ENCODE measurements around the gene ADAM22.

The ADAM22 gene

DNA sequence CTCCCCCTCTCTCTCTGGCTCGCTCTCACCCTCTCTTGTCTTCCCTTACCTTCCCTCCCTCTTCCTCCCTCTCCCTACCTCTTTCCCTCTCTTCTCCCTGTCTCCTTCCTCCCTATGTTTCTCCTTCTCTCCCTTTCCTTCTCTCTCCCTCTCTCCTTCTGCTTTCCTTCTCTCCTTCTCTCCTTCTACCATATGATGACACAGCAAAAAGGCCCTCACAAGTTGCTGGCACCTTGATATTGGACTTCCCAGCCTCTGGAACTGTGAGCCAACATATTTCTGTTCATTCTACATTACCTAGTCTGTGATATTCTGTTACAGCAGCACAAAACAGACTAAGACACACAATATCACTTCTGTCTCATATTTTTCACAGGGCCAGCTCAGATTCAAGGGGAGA lies 135.0 kb downstream of the ADAM22 start:
- TF ChIP-seq, protein P1, sequence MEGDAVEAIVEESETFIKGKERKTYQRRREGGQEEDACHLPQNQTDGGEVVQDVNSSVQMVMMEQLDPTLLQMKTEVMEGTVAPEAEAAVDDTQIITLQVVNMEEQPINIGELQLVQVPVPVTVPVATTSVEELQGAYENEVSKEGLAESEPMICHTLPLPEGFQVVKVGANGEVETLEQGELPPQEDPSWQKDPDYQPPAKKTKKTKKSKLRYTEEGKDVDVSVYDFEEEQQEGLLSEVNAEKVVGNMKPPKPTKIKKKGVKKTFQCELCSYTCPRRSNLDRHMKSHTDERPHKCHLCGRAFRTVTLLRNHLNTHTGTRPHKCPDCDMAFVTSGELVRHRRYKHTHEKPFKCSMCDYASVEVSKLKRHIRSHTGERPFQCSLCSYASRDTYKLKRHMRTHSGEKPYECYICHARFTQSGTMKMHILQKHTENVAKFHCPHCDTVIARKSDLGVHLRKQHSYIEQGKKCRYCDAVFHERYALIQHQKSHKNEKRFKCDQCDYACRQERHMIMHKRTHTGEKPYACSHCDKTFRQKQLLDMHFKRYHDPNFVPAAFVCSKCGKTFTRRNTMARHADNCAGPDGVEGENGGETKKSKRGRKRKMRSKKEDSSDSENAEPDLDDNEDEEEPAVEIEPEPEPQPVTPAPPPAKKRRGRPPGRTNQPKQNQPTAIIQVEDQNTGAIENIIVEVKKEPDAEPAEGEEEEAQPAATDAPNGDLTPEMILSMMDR (IDR thresholded peaks at IDR 0.05; ENCODE audit: low read length, missing control alignments): no peak
- DNase-seq (ENCODE audit: low read depth): no peak
- H3K4me3 ChIP-seq (replicated peaks; ENCODE audit: low read depth, low read length): no peak overlapping the region

DNA sequence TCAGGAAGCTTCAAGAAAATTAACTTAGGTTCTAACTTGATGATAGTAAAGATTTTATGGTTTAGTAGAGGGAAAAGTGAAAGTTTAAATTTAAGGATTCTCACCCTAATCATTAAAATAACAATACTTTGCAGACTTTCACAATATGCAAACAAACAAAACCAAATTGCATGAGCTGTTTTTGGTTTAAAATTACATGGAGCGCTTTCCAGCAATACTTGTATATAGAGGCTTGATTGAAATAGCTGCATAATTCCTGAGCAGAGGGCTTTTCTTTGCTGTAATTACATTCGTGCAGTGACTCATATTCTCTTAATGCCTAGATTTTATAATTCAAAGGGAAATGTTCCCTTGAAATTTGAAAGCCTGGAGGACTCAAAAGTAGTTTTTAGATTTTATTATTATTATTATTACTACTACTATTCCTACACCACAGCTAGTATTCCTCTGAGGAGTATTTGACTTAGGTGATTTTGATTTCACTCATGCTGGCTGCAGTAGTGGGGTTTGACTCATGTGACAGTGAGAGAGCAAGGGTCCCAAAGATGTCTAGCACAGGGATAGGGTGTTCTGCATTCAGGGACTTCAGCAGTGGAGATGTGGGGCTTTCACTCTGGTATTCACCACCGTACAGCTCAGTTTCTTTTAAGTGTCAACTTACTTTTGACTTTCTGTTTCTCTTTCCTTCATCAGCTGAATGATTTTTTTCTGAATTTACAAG lies 138.1 kb downstream of the ADAM22 start:
- H3K4me3 ChIP-seq (replicated peaks; ENCODE audit: low read depth, low read length): no peak overlapping the region
- TF ChIP-seq, protein P1 (IDR thresholded peaks at IDR 0.05; ENCODE audit: low read length, missing control alignments): no peak
- DNase-seq (ENCODE audit: low read depth): no peak

DNA sequence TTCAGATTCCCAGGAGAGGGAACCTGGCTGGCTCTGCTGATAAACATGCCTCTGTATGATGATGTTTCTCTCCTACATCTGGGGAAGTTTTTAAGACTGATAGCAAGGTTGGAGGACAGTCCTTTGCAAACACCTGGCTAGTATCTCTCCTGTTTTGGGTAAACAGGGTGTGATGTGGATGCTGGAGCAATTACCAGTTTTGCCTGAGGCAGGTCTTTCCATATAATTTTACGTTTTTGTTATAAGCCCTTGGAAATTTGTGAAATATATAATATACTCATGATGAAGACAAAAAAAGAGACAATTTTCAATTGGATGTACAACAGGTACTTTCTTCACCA lies 138.6 kb downstream of the ADAM22 start:
- H3K4me3 ChIP-seq (replicated peaks; ENCODE audit: low read depth, low read length): no peak overlapping the region
- TF ChIP-seq, protein P1 (IDR thresholded peaks at IDR 0.05; ENCODE audit: low read length, missing control alignments): no peak
- DNase-seq (ENCODE audit: low read depth): no peak

DNA sequence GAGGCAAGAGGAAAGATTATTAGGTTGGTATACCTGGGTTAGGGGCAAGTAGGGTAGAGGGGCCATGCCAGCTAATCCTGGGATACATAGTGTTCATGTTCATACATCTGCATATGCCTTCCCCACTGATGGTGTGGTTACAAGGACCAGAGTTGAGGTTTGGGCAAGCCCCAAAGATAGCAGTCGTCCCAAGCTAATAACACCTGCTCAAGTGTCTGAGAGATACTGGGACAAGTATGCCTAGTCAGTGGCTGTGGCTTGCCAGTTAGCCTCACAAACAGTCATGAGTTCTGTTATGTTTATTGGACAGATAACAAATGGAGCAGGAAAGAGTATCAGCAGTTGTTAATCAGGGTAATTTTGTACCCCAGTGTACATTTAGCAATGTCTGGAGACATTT lies 139.6 kb downstream of the ADAM22 start:
- TF ChIP-seq, protein P1 (IDR thresholded peaks at IDR 0.05; ENCODE audit: low read length, missing control alignments): no peak
- H3K4me3 ChIP-seq (replicated peaks; ENCODE audit: low read depth, low read length): no peak overlapping the region
- DNase-seq (ENCODE audit: low read depth): no peak

DNA sequence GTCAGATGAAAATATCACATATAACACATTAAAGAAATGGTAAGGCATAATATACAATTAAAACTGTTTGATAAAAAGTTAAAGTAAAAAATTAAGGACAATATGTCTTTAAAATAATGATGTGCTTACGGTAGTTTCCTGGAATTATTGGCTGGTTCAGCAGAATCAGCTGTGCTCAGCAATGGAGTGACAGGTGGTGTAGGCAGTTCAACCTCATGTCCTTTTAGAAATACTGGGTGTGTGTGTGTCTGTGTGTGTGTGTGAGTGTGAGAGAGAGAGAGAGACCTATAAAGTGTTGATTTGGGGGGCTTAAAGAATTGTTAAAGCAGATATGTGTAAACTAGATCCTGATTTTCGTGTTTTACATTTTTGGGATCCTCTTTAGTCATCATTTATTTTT lies 141.2 kb downstream of the ADAM22 start:
- TF ChIP-seq, protein P1 (IDR thresholded peaks at IDR 0.05; ENCODE audit: low read length, missing control alignments): no peak
- no peak for DNase-seq (ENCODE audit: low read depth)
- H3K4me3 ChIP-seq (replicated peaks; ENCODE audit: low read depth, low read length): no peak overlapping the region

DNA sequence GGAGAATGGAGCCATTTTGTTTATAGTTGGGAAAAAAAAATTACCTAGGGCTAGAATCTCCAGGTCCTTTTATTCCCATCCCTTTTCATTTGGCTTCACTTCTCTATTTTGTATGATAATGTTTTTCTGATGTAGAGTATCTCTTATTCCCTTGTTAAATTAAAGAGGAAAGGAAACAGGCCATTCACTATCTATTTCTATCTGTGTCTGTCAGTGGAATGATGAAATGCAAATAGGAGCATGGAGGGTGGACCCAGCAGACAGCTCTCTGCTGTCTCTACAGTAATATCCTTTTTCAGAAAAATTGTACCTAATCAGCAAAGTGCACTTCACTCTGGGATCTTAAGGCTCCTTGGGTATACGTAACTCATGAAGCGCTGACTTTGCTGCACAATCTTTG lies 149.8 kb downstream of the ADAM22 start:
- no peak for DNase-seq (ENCODE audit: low read depth)
- H3K4me3 ChIP-seq (replicated peaks; ENCODE audit: low read depth, low read length): no peak overlapping the region
- TF ChIP-seq, protein P1 (IDR thresholded peaks at IDR 0.05; ENCODE audit: low read length, missing control alignments): no peak

DNA sequence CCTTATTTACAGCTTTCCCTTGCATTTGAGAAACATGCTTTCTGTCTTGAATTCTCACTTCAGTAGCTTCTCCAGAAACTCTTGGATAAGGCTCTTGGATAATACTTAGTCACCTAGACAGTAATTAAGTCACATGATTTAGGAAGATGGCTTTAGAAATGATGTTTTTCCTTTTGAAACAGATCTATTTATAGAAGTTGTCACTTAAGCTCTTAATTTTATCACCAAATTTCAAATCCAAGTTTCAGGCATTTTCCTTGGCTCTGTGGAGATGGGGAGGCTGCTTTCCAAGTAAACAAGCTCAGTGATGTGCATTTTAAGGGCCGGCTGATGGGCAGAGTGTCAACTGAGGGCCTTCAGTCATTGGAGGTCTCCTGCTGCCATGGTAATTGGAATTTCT lies 155.5 kb downstream of the ADAM22 start:
- no peak for DNase-seq (ENCODE audit: low read depth)
- H3K4me3 ChIP-seq (replicated peaks; ENCODE audit: low read depth, low read length): no peak overlapping the region
- TF ChIP-seq, protein P1 (IDR thresholded peaks at IDR 0.05; ENCODE audit: low read length, missing control alignments): no peak
